Measurements from ENCODE around the gene LIX1L.

The LIX1L gene

DNA sequence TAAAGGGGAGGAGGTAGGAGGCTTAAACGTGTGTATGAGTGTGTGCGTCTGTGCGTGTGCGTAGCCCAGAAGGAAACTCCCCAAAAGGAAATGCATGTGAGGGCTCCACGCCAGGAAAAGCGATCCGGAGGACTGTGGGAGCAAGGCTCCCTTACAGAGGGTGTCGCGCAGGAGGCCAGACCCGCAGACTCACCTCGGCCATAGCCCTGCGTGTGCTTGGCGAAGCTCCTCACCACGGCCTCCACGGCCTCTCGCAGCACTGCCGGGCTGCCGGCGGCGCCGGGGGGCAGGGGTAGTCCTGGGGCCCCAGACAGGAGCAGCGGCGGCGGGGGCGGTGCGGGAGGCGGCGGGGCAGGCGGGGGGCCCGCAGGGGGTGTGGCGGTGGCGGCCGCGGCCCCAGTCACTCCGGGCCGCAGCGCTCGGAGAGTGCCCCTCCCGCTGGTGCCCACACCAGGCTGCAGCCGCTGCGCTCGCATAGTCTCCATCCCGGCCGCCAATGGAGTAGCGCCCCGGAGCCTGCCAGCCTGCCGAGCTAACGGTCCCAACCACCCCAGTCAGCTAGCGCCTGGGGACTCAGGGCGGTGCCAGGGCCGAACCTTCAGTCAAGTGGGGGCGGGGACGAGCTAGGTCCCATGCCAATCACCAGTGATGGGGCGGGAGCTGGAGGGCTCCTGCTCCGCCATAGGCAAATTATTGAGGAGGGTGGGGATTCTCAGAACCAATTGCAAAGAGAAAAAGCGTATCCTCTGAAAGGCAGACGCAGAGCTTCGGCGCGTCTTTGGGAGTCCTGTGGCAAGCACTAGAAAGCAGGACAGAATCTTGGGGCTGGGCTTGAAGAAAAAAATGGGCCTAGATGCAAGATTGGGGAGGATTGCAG lies at the start of gene LIX1L:
LIX1L (minus strand) TSS at position 575 of the 877 bp plus-strand sequence; CDS start at position 485, 90 bp downstream.
- DNase-seq: peak; percentile 100

DNA sequence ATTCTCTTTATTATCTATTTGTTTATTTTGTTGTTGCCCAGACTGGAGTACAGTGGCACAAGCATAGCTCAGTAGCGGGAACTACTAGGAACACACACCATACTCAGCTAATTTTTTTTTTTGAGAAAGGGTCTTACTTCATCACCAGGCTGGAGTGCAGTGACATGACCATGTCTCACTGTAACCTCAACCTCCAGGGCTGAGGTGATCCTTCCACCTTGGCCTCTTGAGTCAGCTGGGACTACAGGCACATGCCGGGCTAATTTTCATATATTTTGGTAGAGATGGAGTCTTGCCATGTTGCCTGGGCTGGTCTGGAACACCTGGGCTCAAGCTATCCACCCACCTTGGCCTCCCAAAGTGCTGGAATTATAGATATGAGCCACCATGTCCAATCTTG lies 43.9 kb upstream of the LIX1L start:
- no peak for DNase-seq

DNA sequence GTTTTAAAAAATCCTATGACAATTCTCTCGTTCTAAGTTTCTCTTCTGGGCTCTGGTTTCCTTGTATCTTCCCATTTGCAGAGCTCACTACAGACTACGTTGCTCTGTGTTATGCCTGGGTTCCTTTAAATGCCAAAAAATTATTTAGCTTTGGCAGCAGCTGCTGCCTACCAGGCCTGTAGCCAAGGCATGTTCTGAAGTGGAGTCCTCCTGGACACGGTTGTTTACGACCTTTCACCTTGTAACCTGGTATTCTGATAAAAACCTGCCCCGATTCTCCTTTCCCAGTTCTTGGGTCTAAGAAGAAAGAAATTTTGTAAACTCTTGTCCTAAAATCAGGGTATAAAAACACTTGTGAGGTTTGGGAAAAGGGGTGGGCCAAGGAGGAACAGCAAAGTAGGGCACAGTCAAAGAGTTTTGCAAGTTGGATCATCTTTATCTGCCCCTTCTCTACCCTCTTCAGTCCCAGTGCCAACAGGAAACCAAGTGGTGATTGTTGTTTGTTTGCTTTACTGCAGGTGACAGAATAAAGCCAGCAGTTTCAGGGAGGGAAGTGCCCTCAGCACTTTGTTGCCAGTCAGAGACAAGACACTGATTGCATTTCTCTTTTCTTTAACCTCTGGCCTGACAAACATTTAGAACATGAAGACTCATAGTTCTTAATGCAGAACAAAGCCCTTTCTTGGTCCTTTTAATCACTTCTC lies 41.7 kb upstream of the LIX1L start:
- DNase-seq: peak; percentile 92

DNA sequence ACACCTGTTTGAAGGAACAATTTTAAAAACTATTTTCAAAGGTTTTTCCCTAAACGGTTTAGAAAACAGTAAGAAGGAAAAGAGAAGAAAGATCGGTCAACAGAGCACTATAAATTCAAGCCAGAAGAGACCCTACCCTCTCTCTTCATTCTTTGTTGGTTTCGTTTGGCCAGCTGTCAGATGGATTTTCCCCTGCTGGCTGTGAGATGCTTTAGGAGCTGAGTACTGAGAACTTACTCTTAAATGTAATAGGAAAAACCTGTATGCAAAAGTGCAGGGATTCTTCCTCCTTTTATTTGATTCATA lies 39.9 kb upstream of the LIX1L start:
- peak; percentile 50 for DNase-seq

DNA sequence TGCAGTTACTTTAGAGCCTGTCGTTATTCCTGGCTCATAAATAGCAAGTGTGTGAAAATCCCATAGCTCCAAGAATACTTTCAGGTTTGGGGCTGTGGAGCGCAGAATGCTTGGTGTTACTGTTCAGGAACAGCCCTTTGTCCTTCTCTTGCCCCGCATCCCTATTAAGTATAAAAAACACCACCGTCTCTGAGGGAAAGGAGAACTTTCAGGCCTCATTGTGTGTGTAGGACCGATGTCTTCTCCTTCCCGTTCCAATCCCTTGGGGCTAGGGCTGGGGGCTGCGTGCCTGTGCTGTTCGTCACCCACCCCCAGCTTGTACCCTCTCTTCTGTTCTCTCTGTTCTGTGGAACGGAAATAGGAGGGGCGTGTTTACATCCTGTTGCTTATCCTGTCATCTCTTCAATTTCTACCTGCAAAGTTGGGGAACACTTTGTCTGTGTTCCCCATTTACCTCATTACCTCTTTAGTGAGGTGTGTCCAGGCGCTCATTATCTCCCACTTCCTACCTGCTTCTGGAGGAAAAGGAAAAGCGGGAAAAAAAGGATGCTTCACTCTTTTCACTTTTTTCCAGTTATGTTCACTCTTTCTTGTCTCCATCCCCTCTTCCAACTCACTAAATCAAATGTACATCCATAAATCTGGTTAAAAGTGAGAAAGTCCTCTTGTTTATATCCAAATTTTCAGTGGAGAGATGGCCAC lies 39.4 kb upstream of the LIX1L start:
- DNase-seq: peak; percentile 58

DNA sequence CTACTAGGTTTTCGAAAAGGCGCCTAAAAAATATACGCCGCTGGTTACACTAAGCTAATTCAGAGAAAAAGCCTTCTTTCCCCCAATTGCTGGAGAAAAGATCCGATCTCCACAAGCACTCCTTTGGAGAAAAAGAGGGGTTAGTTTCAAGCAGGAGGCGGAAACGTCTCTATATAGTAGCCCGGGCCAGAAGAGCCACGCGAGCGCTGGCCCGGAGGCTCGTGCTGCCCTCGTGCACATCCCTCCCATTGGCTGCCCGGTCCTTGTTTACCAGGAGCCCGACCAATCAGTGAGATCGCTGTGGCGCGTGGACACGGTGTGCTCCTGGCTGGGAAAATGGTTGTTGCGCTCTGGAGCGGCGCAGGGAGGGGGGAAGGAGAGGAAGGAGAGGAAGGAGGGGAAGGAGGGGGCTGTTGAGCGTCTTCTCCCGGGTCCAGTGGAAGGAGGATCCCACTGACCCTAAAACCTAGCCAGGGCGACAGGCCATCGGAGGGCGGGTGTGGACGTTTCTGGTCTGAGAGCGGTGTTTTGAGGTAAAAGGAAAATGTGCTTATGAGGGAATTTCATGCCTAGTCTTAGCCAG lies 38.7 kb upstream of the LIX1L start, which contains the start of gene TXNIP:
TXNIP (minus strand) TSS at position 147 of the 583 bp plus-strand sequence. CDS start 313 bp downstream, outside the sequence.
- peak; percentile 100 for DNase-seq

DNA sequence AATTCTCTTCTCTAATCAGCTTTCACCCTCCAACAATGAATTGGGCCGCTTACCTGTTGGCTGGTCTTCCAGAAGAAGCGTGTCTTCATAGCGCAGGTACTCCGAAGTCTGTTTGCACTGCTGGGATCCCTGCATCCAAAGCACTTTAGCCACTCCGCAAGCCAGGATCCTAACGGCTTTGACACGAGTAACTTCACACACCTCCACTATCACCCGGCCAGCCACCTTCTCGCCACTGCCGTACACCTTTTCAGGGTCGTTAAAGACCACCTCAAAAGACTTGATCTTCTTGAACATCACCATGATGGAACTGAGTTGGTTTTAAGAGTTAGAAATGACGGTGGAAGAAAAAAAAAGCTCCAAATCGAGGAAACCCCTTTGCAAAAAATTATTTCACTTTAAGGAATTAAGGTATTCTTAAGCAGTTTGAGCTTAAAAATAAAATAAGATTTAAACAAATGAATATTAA lies 38.2 kb upstream of the LIX1L start:
- no peak for DNase-seq

DNA sequence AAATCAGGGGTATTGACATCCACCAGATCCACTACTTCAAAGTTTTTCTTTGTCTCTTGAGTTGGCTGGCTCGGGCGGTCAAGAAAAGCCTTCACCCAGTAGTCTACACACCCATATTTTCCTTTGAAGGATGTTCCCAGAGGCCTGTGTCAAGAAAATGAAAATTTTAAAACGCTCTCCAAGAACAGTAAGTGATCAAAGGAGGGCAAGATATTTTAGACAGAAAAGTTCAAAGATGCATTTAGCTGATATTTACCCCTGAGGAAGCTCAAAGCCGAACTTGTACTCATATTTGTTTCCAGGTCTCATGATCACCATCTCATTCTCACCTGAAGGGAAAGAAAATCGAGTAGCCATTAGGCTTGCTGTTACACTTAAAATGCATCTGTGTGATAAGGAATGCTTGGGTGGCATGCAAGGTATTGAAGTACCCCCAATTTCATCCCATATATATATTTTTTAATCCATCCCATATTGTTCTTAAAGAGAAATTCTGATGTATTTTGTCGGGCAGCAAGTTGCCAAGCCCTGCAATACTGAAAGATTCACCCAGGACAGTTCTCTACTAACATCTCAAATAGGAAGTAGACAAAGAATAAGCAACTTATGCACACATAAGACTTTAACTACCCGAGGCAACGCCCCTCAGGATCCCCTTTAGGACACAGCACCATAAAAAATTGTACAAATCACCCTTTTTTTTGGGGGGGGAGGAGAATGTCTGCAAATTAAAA lies 37.5 kb upstream of the LIX1L start:
- DNase-seq: no peak

DNA sequence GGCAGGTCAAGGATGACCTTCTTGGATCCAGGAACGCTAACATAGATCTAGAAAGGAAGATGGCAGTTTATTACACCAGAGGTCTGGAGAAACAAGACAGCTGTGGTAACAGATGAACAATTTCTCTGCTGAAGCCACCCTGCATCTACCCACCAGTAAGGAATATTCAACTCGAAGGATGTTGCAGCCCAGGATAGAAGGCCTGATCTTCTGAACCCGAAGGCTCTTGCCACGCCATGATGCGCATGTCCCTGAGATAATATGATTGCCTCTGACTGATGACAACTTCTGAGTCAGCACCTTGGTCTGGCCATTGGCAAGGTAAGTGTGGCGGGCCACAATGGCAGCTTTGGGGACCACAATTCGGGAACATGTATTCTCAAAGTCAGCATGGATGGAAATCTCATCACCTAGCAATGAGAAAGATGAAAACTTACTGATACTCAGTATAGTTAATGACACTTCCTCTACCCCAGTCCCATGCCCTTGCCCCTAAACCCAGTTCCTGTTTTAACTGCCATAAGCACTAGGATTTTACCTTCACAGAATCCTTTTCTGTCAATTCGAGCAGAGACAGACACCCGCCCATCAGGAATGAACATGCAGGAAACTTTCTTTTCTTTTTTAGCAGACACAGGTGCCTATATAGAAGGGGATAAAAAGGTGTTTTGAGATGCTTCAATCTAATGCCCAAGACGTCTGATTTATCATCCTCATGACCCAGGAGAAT lies 36.7 kb upstream of the LIX1L start:
- no peak for DNase-seq

DNA sequence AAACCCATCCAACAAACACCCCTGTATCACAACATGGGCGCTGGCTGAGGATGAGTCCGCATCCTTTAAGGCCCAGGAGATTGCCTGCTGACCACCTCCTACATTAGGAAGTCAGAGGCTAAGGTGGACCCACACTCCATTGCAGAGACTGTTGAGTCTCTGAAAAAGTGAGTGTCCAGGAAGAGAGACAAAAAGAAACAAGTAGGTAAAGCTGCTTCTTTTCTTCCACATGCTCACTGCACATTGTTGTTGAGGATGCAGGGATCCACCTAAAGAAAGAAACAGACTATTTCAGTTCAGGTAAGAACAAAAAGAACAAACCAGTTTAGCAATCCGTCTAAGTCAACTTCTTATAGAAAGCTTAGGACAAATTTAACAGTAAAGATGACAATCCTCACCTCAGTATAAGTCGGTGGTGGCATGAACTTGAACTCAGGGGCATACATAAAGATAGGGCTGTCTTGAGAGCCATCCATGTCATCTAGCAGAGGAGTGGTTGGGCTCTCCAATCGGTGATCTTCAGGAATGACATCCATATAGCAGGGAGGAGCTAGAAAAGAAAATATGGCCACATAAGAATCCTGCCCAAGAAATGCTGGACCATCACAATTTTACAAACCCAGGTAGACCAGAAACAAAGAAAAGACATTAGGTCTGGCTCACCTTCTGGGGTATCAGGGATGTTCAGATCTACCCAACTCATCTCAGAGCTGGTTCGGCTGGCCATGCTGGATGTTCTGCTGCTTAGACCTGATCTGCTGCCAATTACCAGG lies 36.0 kb upstream of the LIX1L start:
- no peak for DNase-seq

DNA sequence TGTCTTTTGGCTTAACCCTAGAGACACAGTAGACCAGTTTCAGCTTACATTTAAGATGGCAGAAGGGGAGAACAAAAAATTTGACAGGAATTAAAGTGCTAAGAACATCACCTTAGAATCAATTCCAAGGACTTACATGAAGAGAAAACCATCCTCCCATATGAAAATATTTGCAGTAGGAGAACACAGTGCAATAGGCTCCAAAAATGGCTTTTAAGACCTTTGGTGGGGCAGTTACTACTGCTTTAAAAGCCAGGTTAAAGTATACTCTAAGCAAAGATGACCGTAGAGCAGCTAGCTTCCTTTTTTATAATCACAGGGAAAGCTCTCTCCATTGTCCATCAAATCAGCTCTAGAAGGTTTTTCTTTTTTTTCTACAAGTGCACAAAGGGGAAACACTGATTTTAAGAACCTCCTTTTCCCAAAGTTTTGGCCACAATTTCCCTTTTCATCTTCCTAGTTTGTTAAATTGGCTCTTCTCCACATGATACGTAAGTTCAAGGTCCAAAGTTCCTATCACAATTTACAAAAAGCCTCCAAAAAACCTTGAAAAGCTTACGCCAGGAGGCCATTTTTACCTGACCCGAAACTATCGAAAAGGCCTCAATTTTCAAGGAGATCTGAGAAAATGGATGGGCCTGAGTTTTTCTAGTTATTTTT lies 35.3 kb upstream of the LIX1L start:
- DNase-seq: no peak

DNA sequence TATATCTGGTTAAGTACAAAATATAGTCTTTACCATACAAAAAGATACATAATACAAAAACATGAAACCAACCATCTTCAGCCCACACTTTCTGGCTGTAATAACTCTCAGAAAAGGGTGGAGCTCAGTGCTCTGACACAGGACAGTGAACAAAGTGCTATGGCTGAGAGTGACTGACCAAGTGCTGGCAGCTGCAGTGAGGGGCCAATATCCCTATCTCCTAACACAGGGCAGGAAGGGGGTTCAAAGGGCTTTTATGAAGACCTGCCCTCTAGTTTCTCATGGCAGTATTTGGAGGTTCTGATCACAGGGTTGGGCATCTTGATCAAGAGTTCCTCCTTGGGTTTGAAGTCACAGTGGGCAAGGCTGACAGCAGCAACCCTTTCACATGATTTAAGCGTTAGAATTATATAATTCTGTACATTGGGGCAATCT lies 34.7 kb upstream of the LIX1L start:
- no peak for DNase-seq

DNA sequence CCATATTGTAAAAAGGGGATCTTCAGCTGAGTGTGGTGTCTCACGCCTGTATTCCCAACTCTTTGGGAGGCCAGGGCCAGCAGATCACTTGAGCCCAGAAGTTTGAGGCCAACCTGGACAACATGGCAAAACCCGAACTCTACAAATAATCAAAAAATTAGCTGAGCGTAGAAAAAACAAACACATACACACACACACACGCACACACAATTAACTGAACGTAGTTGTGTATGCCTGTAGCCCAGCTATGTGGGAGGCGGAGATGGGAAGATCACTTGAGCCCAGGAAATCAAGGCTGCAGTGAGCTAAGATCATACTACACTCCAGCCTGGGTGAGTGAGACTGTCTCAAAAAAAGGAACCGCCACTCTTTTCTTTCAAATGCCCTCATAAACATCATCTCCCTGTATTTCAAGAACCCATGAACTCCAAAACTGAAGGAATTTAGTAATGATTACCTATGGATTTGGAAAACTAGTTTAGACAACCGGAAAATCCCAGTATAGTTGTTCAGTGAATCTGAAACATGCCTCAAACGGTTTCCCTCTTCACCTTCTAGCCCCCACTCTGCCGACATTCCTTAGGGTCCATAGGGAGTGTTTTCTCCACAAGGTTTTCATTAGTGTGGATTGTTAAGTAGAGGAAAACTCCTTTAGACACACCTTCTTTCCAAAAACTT lies 34.1 kb upstream of the LIX1L start:
- peak; percentile 55 for DNase-seq

DNA sequence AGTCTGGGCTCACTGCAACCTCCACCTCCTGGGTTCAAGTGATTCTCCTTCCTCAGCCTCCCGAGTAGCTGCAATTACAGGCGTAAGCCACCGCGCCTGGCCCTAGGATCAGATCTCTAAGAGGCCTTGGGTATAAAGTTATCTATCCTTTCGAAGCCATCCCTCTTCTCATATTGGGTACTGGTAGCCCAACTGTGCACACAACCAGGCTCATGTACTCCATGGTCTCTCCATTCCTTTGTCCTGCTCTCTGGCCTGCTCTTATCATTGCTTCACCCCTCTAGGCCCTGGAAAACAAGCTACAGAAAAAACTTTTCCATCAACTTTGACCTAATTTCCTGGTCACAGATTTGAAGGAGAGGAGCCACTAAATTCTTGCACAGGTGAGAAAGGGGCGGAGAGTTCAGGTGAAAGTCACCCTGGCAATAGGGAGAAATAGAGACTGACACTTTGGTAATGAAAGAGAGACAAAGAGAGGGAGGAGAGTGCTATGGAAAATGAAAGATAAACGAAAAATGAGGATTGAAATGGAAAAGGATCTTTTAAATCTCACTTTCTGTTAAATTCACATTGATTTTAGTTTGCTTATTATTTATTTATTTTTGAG lies 32.5 kb upstream of the LIX1L start:
- peak; percentile 61 for DNase-seq

DNA sequence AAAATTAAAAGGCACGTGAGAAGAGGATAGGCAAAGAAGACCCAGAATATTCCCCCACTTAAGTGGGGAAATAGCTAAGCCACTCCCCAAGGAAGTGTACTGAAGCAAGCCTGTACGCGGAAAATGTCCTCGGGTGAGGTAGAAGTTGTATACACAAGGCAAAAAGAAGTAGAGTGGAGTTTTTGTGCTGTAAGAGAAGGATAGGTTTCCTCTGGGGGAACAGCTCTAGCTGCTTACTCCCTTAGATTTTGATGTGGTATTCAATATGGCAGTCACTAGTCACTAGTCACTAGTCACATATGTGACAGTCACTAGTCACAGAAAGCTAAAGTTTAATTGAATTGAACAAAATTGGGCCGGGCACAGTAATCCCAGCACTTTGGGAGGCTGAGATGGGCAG lies 31.0 kb upstream of the LIX1L start:
- DNase-seq: no peak

DNA sequence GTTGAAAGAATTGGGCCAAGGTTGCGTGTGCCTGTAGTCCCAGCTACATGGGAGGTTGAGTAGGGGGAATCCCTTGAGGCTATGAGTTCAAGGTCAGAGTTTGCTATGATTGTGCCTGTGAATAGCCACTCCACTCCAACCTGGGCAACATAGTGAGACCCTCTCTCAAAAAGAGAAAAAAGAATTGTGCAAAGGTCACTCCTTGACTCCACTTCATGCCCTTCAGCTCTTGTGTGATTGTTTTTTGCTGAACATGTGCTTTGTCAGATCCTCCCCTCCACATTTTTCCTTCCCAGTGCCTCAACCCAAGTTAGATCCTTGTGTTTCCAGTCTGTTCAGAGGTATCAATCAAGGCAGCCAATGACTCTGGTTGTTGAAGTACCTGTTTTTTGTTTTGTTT lies 30.1 kb upstream of the LIX1L start:
- DNase-seq: no peak

DNA sequence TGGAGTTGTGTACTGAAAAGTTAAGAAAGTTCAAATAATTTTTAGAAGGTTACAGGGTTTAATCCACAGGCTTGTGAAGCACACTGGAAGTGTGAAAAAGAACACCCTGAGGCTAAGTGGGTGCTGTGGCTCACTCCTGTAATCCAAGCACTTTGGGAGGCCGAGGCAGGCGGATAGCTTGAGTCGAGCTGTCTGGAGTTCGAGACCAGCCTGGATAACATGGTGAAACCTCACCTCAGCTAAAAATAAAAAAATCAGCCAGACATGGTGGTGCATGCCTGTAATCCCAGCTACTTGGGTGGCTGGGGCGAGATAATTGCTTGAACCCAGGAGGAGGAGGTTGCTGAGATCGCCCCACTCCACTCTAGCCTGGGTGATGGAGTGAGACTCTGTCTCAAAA lies 28.7 kb upstream of the LIX1L start:
- no peak for DNase-seq

DNA sequence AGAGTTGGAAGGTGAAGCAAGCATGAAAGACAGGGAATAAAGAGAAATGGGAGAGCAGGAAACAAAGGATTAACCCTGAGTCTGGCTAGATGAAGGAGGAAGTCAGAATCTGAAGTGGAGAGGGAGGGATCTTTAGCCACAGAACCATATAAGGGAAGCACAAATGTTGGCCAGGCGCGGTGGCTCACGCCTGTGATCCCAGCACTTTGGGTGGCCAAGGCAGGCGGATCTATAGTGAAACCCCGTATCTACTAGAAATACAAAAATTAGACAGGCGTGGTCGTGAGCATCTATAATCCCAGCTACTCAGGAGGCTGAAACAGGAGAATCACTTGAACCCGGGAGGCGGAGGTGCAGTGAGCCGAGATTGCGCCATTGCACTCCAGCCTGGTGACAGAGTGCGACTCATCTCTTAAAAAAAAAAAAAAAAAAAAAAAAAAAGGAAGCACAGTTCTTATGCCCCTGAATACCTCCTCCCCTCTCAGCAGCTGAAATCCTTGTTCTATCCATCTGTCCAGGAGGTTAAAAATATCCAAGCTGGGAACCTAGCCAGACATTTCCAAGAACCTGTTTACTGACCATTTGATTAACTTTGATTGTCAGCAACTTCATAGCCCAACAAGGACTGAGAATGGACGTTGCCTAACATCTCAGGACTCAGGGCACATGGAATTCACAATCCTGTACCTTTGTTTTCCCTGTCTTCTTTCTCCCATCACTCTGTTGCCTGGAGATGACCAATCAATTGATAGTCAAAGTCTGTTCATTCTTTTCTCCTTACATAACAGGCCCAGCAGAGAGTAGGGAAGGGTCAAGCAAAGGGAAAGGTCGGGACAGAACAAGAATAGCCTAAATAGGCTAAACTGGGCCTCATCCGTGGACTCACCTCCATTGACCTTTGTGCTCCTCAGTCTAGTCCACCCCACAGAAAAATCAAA lies 28.0 kb upstream of the LIX1L start:
- peak; percentile 55 for DNase-seq

Data from NCI-H345 (cell line).